NT2/D1 (cell line): ENCODE results near the gene RNF186.

Experiments
- DNase-seq: peaks from one replicate; pipeline ENCODE4 v3.0.0-alpha.2; 2011; ENCODE audit warnings: low read depth, low spot score
- H3K27me3 ChIP-seq: 2 replicates; pipeline ENCODE4 v1.6.0; 2011; ENCODE audit warnings: mild to moderate bottlenecking; ENCODE audit not compliant: insufficient read length, insufficient read depth
- H3K36me3 ChIP-seq: 2 replicates; pipeline ENCODE4 v1.6.1; 2011; ENCODE audit warnings: mild to moderate bottlenecking, low read length, mixed read lengths; ENCODE audit not compliant: insufficient read depth, insufficient read length
- H3K4me1 ChIP-seq: 2 replicates; pipeline ENCODE4 v1.5.1; 2011; ENCODE audit not compliant: insufficient read depth, insufficient read length
- H3K4me3 ChIP-seq: 2 replicates; pipeline ENCODE4 v1.5.1; 2011; ENCODE audit warnings: low read depth; ENCODE audit not compliant: insufficient read length
- H3K9ac ChIP-seq: 2 replicates; pipeline ENCODE4 v1.6.0; 2011; ENCODE audit warnings: low read depth; ENCODE audit not compliant: insufficient read length
- H3K9me3 ChIP-seq: 2 replicates; pipeline ENCODE4 v1.5.1; 2011; ENCODE audit warnings: mild to moderate bottlenecking, low read length; ENCODE audit not compliant: insufficient read depth
- SUZ12 ChIP-seq: IDR thresholded peaks from 2 replicates; pipeline ENCODE4 v1.6.1; 2011; ENCODE audit not compliant: insufficient read length, insufficient read depth; ENCODE audit errors: extremely low read depth
- YY1 ChIP-seq: IDR thresholded peaks from 2 replicates; pipeline ENCODE4 v1.6.1; 2011; ENCODE audit not compliant: insufficient read length, insufficient read depth
- ZNF274 ChIP-seq: IDR thresholded peaks from 2 replicates; pipeline ENCODE4 v1.6.1; 2011; ENCODE audit warnings: mild to moderate bottlenecking, low read depth, low read length

RNF186 gene

GRCh38 chr1:19812875-19813642 lies 2.0 kb downstream of the RNF186 start:
- no peak for TF ChIP-seq ZNF274
- no peak for TF ChIP-seq YY1
- no peak for TF ChIP-seq SUZ12
- Histone ChIP-seq H3K4me3 (no peak overlapping the region), H3K36me3 (no peaks in the 10 kb centered on the region), H3K4me1 (peaks cover 11% of the 10 kb centered on the region), H3K9ac (no peak overlapping the region), H3K9me3 (no peaks in the 10 kb centered on the region), H3K27me3 (no peaks in the 10 kb centered on the region)
- DNase-seq: no peak

GRCh38 chr1:19811206-19811851 lies 3.8 kb downstream of the RNF186 start:
- H3K9me3 ChIP-seq: no peaks in the 10 kb centered on the region
- peaks cover 4% of the 10 kb centered on the region for H3K4me1 ChIP-seq
- no peaks in the 10 kb centered on the region for H3K27me3 ChIP-seq
- TF ChIP-seq ZNF274: no peak
- no peak for TF ChIP-seq YY1
- TF ChIP-seq SUZ12: no peak
- no peak for DNase-seq
- no peaks in the 10 kb centered on the region for H3K36me3 ChIP-seq
- no peak overlapping the region for H3K4me3 ChIP-seq
- H3K9ac ChIP-seq: no peak overlapping the region

- Histone ChIP-seq H3K4me3 (no peak overlapping the region), H3K27me3 (no peaks in the 10 kb centered on the region), H3K9ac (no peak overlapping the region), H3K36me3 (no peaks in the 10 kb centered on the region), H3K4me1 (no peaks in the 10 kb centered on the region), H3K9me3 (no peaks in the 10 kb centered on the region)
- DNase-seq: no peak
- no peak for TF ChIP-seq SUZ12
- TF ChIP-seq ZNF274: no peak
- TF ChIP-seq YY1: no peak
These were observed 5.9 kb downstream of the RNF186 start for GRCh38 chr1:19809044-19809750.

GRCh38 chr1:19808351-19808750 lies 6.7 kb downstream of the RNF186 start:
- H3K27me3 ChIP-seq: no peaks in the 10 kb centered on the region
- no peaks in the 10 kb centered on the region for H3K36me3 ChIP-seq
- H3K9ac ChIP-seq: no peak overlapping the region
- H3K9me3 ChIP-seq: no peaks in the 10 kb centered on the region
- H3K4me1 ChIP-seq: no peaks in the 10 kb centered on the region
- DNase-seq: no peak
- no peak for TF ChIP-seq ZNF274
- no peak for TF ChIP-seq SUZ12
- no peak for TF ChIP-seq YY1
- H3K4me3 ChIP-seq: no peak overlapping the region

- Histone ChIP-seq H3K4me3 (no peak overlapping the region), H3K9ac (no peak overlapping the region), H3K4me1 (peaks cover 3% of the 10 kb centered on the region), H3K9me3 (no peaks in the 10 kb centered on the region), H3K27me3 (peaks cover 16% of the 10 kb centered on the region), H3K36me3 (no peaks in the 10 kb centered on the region)
- TF ChIP-seq ZNF274 (no peak), YY1 (no peak), SUZ12 (no peak)
- DNase-seq: no peak
These were observed 10.2 kb downstream of the RNF186 start for GRCh38 chr1:19804831-19805251.

GRCh38 chr1:19802269-19802668 lies 12.8 kb downstream of the RNF186 start:
- peaks cover 16% of the 10 kb centered on the region for H3K27me3 ChIP-seq
- H3K4me3 ChIP-seq: no peak overlapping the region
- TF ChIP-seq ZNF274: no peak
- no peaks in the 10 kb centered on the region for H3K36me3 ChIP-seq
- no peak for DNase-seq
- no peak overlapping the region for H3K9ac ChIP-seq
- no peaks in the 10 kb centered on the region for H3K9me3 ChIP-seq
- H3K4me1 ChIP-seq: peaks cover 9% of the 10 kb centered on the region
